Erythroblast (primary cell): ENCODE measurements around the gene GOLGA7B.

Experiments
- GATA1 ChIP-seq: IDR thresholded peaks from 2 replicates; pipeline ENCODE4 v1.6.1; 2011; ENCODE audit warnings: low read depth, mild to moderate bottlenecking, control low read depth, low read length, moderate library complexity
- POLR2A ChIP-seq: IDR thresholded peaks from 2 replicates; pipeline ENCODE4 v1.6.1; 2011; ENCODE audit warnings: mild to moderate bottlenecking, low read length

- TF ChIP-seq POLR2A = no peak
- no peak for TF ChIP-seq GATA1
These were observed 11.6 kb downstream of the GOLGA7B start for GRCh38 chr10:97861097-97861750.
